Muscle of leg (tissue), 11 donors: Measurements from ENCODE around the gene SEMA5A. TPM values are rescaled to one million over a fixed set of nuclear protein-coding genes. Genes with fewer than 3 reads are reported as not detected.

Experiments used
- DNase-seq: peaks from one replicate; pipeline ENCODE4 v3.0.0; 2013
- H3K27ac ChIP-seq: one replicate; pipeline ENCODE4 v1.5.1; 2013; ENCODE audit warnings: mild to moderate bottlenecking, low read length, control low read depth
- H3K27me3 ChIP-seq: one replicate; pipeline ENCODE4 v1.6.1; 2013; ENCODE audit warnings: low read length; ENCODE audit not compliant: control insufficient read depth, insufficient read depth
- H3K36me3 ChIP-seq: one replicate; pipeline ENCODE4 v1.6.1; 2013; ENCODE audit warnings: low read length; ENCODE audit not compliant: control insufficient read depth, insufficient read depth
- H3K4me1 ChIP-seq: one replicate; pipeline ENCODE4 v1.6.1; 2013; ENCODE audit warnings: low read length; ENCODE audit not compliant: control insufficient read depth, insufficient read depth
- H3K4me3 ChIP-seq: one replicate; pipeline ENCODE4 v1.5.1; 2013; ENCODE audit warnings: low read length, control low read depth
- H3K9me3 ChIP-seq: replicated peaks from 2 replicates; pipeline ENCODE4 v1.6.1; 2013; ENCODE audit warnings: low read depth, low read length; ENCODE audit not compliant: control insufficient read depth
- WGBS: methylation state at CpG from one replicate; pipeline ENCODE4 v1.1.5; 2013; ENCODE audit warnings: missing lambda C conversion rate; ENCODE audit not compliant: insufficient coverage; 5-methylcytosine and 5-hydroxymethylcytosine counted together
- polyA plus RNA-seq, 8 donors: library from polyadenylated mRNA; unstranded; fragments of 120-200 nt; gene quantifications; one replicate each; pipeline versions ENCODE4 v1.2.1 to v1.2.3, GENCODE V29; 2013; ENCODE audit warnings: inconsistent platforms in 1 of 8, low replicate concordance in 1 of 8; ENCODE audit not compliant: insufficient read length in 8 of 8, insufficient read depth in 1 of 8
- total RNA-seq: library from RNA; stranded (reverse); fragments of 120-200 nt; gene quantifications from one replicate; pipeline ENCODE4 v1.2.4, GENCODE V29; 2013

Gene SEMA5A
- total and polyA plus RNA-seq, 9 donors, result 25.1 to 53.5 (median 37.3) TPM

- Histone ChIP-seq H3K9me3 (no peaks in the 10 kb centered on the region), H3K36me3 (no peaks in the 10 kb centered on the region), H3K4me1 (peaks cover 21% of the 10 kb centered on the region), H3K4me3 (no peak overlapping the region), H3K27ac (no peak overlapping the region), H3K27me3 (no peaks in the 10 kb centered on the region)
- DNase-seq, result no peak
- WGBS, result 57% methylated on average over 2 of the region's 2 CpGs
These were observed 8.4 kb downstream of the SEMA5A start for GRCh38 chr5:9537223-9538141.

GRCh38 chr5:9536717-9537116 is 9.2 kb downstream of the SEMA5A start:
- Histone ChIP-seq H3K4me1 (peaks cover 22% of the 10 kb centered on the region), H3K36me3 (no peaks in the 10 kb centered on the region), H3K4me3 (no peak overlapping the region), H3K27me3 (no peaks in the 10 kb centered on the region), H3K9me3 (no peaks in the 10 kb centered on the region), H3K27ac (no peak overlapping the region)
- WGBS, result no CpG with 5 or more reads among the region's 2 CpGs
- no peak for DNase-seq

- no peak overlapping the region for H3K27ac ChIP-seq
- no peaks in the 10 kb centered on the region for H3K27me3 ChIP-seq
- no peaks in the 10 kb centered on the region for H3K36me3 ChIP-seq
- peaks cover 21% of the 10 kb centered on the region for H3K4me1 ChIP-seq
- DNase-seq, result peak; percentile 59
- no peaks in the 10 kb centered on the region for H3K9me3 ChIP-seq
- WGBS, result 35% methylated on average over 10 of the region's 15 CpGs
- H3K4me3 ChIP-seq, result no peak overlapping the region
These were observed 10.9 kb downstream of the SEMA5A start for GRCh38 chr5:9534881-9535517.

GRCh38 chr5:9533562-9534364 is 12.1 kb downstream of the SEMA5A start:
- WGBS, result 70% methylated on average over 6 of the region's 7 CpGs
- H3K4me3 ChIP-seq, result no peak overlapping the region
- DNase-seq, result no peak
- H3K36me3 ChIP-seq, result no peaks in the 10 kb centered on the region
- H3K9me3 ChIP-seq, result no peaks in the 10 kb centered on the region
- no peak overlapping the region for H3K27ac ChIP-seq
- H3K27me3 ChIP-seq, result no peaks in the 10 kb centered on the region
- H3K4me1 ChIP-seq, result peaks cover 30% of the 10 kb centered on the region

GRCh38 chr5:9533096-9533495 is 12.8 kb downstream of the SEMA5A start:
- no peak overlapping the region for H3K27ac ChIP-seq
- no peaks in the 10 kb centered on the region for H3K9me3 ChIP-seq
- H3K4me1 ChIP-seq, result peaks cover 32% of the 10 kb centered on the region
- DNase-seq, result peak; percentile 40
- no peaks in the 10 kb centered on the region for H3K27me3 ChIP-seq
- H3K36me3 ChIP-seq, result no peaks in the 10 kb centered on the region
- no peak overlapping the region for H3K4me3 ChIP-seq
- no CpG with 5 or more reads among the region's 4 CpGs for WGBS

- no peak overlapping the region for H3K4me3 ChIP-seq
- H3K27me3 ChIP-seq, result no peaks in the 10 kb centered on the region
- H3K36me3 ChIP-seq, result no peaks in the 10 kb centered on the region
- H3K9me3 ChIP-seq, result no peaks in the 10 kb centered on the region
- H3K4me1 ChIP-seq, result peaks cover 19% of the 10 kb centered on the region
- no peak overlapping the region for H3K27ac ChIP-seq
- DNase-seq, result no peak
- WGBS, result no CpG with 5 or more reads among the region's 2 CpGs
These were observed 16.4 kb downstream of the SEMA5A start for GRCh38 chr5:9529513-9529912.

GRCh38 chr5:9529041-9529480 is 16.8 kb downstream of the SEMA5A start:
- no peaks in the 10 kb centered on the region for H3K9me3 ChIP-seq
- H3K27ac ChIP-seq, result no peak overlapping the region
- DNase-seq, result peak; percentile 43
- no peaks in the 10 kb centered on the region for H3K36me3 ChIP-seq
- no peaks in the 10 kb centered on the region for H3K27me3 ChIP-seq
- no peak overlapping the region for H3K4me3 ChIP-seq
- H3K4me1 ChIP-seq, result peaks cover 16% of the 10 kb centered on the region
- 57% methylated on average over 4 of the region's 6 CpGs for WGBS

GRCh38 chr5:9524941-9525340 is 20.9 kb downstream of the SEMA5A start:
- WGBS, result no CpG with 5 or more reads among the region's 1 CpG
- no peak overlapping the region for H3K27ac ChIP-seq

GRCh38 chr5:9523090-9523823 is 22.6 kb downstream of the SEMA5A start:
- no peaks in the 10 kb centered on the region for H3K27me3 ChIP-seq
- peaks cover 5% of the 10 kb centered on the region for H3K4me1 ChIP-seq
- 80% methylated on average over 1 of the region's 7 CpGs for WGBS
- no peaks in the 10 kb centered on the region for H3K36me3 ChIP-seq
- DNase-seq, result no peak
- H3K27ac ChIP-seq, result no peak overlapping the region
- H3K9me3 ChIP-seq, result no peaks in the 10 kb centered on the region
- H3K4me3 ChIP-seq, result no peak overlapping the region

More at GRCh38 chr5:9524941-9525340, 20.9 kb downstream of the SEMA5A start:
- H3K9me3 ChIP-seq, result no peaks in the 10 kb centered on the region
- no peak overlapping the region for H3K4me3 ChIP-seq
- no peak for DNase-seq
- H3K36me3 ChIP-seq, result no peaks in the 10 kb centered on the region
- H3K27me3 ChIP-seq, result no peaks in the 10 kb centered on the region
- peaks cover 14% of the 10 kb centered on the region for H3K4me1 ChIP-seq
